Uterus (tissue), 2 donors: Measurements from ENCODE around the gene KIRREL3.

ENCODE experiments used
- POLR2A ChIP-seq, 2 donors: fragments of 450-650 bp; IDR thresholded peaks; one replicate each; pipeline ENCODE4 v1.6.1; 2016; ENCODE audit warnings: antibody characterized with exemption in 2 of 2, mild to moderate bottlenecking in 1 of 2, moderate library complexity in 1 of 2
- TF ChIP-seq, protein P1 (sequence below), 4 experiments: fragments of 200-600 bp in 2 of 4; fragments of 450-650 bp in 2 of 4; sonication (generic) in 2 of 4; IDR thresholded peaks; one replicate each; pipeline ENCODE4 v1.5.1; 2016 to 2019; ENCODE audit warnings: antibody characterized with exemption in 4 of 4, mild to moderate bottlenecking in 2 of 4, moderate library complexity in 1 of 4

DNA sequence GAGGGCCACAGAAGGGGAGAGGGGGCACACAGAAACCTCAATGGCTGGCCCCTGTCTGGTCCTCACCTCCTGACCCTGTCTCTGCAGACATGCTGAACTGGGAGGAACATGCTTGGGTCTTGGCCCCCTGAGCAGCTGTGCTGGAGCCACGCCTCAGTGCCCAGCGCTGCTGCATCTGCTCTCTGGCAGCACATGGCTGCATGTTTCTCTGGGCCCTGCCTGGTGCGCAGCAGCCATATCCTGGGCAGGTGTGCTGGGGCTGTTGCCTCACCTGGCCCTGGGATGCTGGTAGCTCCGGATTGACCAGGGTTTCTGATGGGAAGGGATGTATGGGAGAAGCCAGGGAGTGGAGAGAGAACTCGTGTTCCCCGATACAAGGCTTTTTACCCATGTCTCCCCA is 397.1 kb downstream of the KIRREL3 start:
- TF ChIP-seq, protein P1, sequence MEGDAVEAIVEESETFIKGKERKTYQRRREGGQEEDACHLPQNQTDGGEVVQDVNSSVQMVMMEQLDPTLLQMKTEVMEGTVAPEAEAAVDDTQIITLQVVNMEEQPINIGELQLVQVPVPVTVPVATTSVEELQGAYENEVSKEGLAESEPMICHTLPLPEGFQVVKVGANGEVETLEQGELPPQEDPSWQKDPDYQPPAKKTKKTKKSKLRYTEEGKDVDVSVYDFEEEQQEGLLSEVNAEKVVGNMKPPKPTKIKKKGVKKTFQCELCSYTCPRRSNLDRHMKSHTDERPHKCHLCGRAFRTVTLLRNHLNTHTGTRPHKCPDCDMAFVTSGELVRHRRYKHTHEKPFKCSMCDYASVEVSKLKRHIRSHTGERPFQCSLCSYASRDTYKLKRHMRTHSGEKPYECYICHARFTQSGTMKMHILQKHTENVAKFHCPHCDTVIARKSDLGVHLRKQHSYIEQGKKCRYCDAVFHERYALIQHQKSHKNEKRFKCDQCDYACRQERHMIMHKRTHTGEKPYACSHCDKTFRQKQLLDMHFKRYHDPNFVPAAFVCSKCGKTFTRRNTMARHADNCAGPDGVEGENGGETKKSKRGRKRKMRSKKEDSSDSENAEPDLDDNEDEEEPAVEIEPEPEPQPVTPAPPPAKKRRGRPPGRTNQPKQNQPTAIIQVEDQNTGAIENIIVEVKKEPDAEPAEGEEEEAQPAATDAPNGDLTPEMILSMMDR (IDR thresholded peaks at IDR 0.05) = no peak
- no peak for TF ChIP-seq POLR2A (IDR thresholded peaks at IDR 0.05)
